GM12873 (cell line): ENCODE measurements around the gene LBHD2.

ENCODE experiments used
- CTCF ChIP-seq: IDR thresholded peaks from 2 replicates; pipeline ENCODE4 v1.5.1; 2012; ENCODE audit warnings: low read depth, mild to moderate bottlenecking, moderate library complexity, low read length, control low read depth; ENCODE audit not compliant: insufficient read depth; ENCODE audit errors: missing control alignments

LBHD2 gene

GRCh38 chr14:103095210-103095778, 11.3 kb downstream of the LBHD2 start:
- TF ChIP-seq CTCF: no peak

GRCh38 chr14:103096387-103096786, 12.4 kb downstream of the LBHD2 start:
- no peak for TF ChIP-seq CTCF

- TF ChIP-seq CTCF: no peak
Measured at GRCh38 chr14:103097244-103097993, 13.4 kb downstream of the LBHD2 start.

DNA sequence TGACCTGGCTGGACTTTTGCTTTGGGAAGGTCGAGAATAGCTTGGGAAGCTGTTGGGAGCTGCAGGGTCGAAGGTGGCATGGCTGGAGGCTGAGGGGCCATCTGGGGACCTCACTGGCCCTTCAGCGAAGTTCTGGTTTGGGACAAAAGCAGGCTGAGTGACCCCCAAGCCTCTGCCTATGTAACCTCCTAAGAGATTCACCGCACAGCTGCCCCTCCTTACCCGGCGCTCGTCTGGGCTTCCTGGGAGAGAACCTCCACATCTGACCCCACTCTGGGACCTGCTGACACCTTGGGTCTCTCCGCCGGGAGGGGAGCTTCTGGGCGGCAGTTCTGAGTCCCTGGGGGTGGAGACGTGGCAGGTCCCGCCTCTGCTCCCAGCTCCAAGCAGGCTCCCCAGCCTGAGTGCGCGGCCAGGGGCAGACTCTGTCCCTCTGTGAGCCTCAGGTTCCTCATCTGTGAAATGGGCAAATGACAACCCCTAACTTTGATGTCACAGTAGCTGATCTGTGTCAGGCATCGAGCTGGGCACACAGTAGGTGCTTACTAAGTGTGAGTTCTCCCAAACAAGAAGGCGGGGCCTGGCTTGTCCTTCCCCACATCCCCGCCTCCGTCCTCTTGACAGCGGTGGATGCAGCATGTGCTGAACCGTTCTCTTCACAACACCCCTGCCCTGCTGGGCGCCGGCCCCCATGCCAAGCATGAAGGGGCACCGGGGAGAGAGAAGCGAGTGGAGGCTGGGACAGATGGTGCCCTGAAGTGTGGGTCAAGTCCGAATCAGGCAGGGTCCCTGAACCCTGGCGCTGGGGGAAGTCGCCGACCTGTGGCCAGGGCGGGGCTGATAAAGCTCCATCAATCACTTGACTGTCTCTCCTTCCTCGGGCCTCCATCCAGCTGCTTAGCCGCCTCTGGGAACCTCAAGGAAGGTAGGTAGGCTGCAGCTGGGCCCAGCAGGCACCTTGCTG, 14.3 kb downstream of the LBHD2 start:
- TF ChIP-seq CTCF: no peak

GRCh38 chr14:103099081-103099732, 15.2 kb downstream of the LBHD2 start:
- TF ChIP-seq CTCF: no peak

DNA sequence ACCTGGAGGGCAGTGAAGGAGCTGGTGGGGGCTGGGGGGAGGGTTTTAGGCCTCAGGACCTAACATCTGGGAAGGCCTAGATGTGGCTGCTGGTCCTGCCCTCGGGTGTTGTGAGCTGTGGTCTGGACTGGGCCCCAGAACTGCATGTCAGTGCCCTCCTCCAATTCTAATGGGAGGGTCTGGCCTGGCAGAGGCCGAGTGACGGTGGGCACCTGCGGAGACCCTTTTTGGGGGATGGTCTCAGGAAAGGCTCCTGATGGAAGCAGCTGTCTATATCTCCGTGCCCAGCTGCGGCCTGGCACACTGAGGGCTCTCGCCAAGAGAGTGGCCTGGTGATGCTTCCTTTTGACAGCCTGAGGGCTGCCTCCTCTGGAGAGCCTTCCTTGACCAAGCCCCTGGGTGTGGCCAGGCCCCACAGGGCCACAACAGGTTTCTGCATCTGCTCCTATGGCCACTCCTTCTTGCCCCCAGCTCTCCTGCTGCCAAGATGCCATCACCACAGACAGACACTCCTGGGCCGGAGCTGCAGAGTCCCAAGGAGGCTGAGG, 15.8 kb downstream of the LBHD2 start:
- TF ChIP-seq CTCF: no peak
